Measurements from ENCODE around the gene SLAIN1.

The SLAIN1 gene

GRCh38 chr13:77715233-77715891 lies 17.9 kb downstream of the SLAIN1 start:
- DNase-seq = no peak

- DNase-seq = no peak
These were observed 19.2 kb downstream of the SLAIN1 start for GRCh38 chr13:77716692-77717091.

GRCh38 chr13:77717508-77717907 lies 20.0 kb downstream of the SLAIN1 start:
- no peak for DNase-seq

- DNase-seq = no peak
These were observed 21.6 kb downstream of the SLAIN1 start for GRCh38 chr13:77719128-77719527.

GRCh38 chr13:77720988-77721387 lies 23.5 kb downstream of the SLAIN1 start:
- no peak for DNase-seq

- DNase-seq = no peak
These were observed 26.6 kb downstream of the SLAIN1 start for GRCh38 chr13:77724092-77724491.

- no peak for DNase-seq
These were observed 27.6 kb downstream of the SLAIN1 start for GRCh38 chr13:77725071-77725470.

GRCh38 chr13:77728265-77729125 lies 31.0 kb downstream of the SLAIN1 start:
- DNase-seq = no peak

- DNase-seq = peak in 1 of 2 experiments; percentile 2
These were observed 32.2 kb downstream of the SLAIN1 start for GRCh38 chr13:77729502-77730221.

GRCh38 chr13:77730572-77730971 lies 33.1 kb downstream of the SLAIN1 start:
- no peak for DNase-seq

GRCh38 chr13:77732287-77732686 lies 34.8 kb downstream of the SLAIN1 start:
- DNase-seq = no peak

- DNase-seq = no peak
These were observed 36.2 kb downstream of the SLAIN1 start for GRCh38 chr13:77733674-77734073.

GRCh38 chr13:77737583-77738200 lies 40.2 kb downstream of the SLAIN1 start:
- no peak for DNase-seq

- DNase-seq = no peak
These were observed 42.7 kb downstream of the SLAIN1 start for GRCh38 chr13:77740097-77740735.

- no peak for DNase-seq
These were observed 43.6 kb downstream of the SLAIN1 start for GRCh38 chr13:77740931-77741596.

GRCh38 chr13:77741597-77741972 lies 44.1 kb downstream of the SLAIN1 start:
- no peak for DNase-seq

- no peak for DNase-seq
These were observed 45.3 kb downstream of the SLAIN1 start for GRCh38 chr13:77742801-77743200.

GRCh38 chr13:77745784-77746183 lies 48.3 kb downstream of the SLAIN1 start:
- DNase-seq = no peak

- DNase-seq = no peak
These were observed 51.9 kb downstream of the SLAIN1 start for GRCh38 chr13:77749344-77749880.

GRCh38 chr13:77751513-77752456 lies 54.3 kb downstream of the SLAIN1 start:
- DNase-seq = peak; percentile 19 to 32
